ENCODE measurements around the gene MFGE8.

MFGE8 gene

DNA sequence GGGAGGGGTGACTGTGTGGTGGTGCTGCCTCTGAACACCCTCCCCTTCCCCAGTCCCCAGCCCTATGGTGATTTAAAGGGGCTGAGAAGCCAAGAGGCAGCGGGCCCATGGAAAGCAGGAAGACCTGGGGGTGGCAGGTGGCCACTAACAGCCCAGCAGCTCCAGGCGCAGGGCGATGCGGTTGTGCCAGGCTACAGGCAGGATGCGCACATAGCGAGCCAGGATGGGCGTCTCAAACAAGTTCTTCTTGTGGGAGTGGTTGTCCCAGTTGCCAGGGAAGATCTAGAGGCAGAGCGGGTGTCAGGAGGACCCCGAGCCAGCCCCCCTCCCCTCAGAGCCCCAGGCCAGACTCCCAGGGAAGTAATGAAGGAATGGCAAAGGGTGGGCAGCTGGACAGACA, 13.9 kb downstream of the MFGE8 start:
- TF ChIP-seq ZNF274 (IDR thresholded peaks at IDR 0.05; ENCODE audit: low read depth, low read length), result no peak

DNA sequence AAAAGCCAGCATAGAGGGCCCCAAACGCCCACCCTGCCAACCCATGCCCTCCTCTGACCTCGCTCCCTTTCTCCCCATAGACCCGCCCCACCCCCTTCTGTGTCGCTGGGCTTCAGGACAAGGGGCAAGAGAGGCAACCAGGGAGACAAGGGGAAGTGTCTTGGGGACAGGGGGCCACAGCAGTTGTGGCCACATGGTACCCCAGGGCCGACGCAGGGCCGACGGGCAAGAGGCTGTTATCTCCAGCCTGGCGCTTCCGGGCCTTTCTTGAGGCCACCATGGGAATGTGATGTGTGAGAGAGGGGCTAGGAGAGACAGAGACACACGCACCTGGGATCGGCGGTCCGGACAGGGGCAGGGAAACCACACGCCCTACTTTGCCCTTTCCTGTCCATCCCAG, 14.4 kb downstream of the MFGE8 start:
- TF ChIP-seq ZNF274 (IDR thresholded peaks at IDR 0.05; ENCODE audit: low read depth, low read length), result no peak
- no peak overlapping the region for H3K4me3 ChIP-seq (ENCODE audit: low read length)

More for the DNA sequence above, 13.9 kb downstream of the MFGE8 start:
- H3K4me3 ChIP-seq (ENCODE audit: low read length), result no peak overlapping the region

DNA sequence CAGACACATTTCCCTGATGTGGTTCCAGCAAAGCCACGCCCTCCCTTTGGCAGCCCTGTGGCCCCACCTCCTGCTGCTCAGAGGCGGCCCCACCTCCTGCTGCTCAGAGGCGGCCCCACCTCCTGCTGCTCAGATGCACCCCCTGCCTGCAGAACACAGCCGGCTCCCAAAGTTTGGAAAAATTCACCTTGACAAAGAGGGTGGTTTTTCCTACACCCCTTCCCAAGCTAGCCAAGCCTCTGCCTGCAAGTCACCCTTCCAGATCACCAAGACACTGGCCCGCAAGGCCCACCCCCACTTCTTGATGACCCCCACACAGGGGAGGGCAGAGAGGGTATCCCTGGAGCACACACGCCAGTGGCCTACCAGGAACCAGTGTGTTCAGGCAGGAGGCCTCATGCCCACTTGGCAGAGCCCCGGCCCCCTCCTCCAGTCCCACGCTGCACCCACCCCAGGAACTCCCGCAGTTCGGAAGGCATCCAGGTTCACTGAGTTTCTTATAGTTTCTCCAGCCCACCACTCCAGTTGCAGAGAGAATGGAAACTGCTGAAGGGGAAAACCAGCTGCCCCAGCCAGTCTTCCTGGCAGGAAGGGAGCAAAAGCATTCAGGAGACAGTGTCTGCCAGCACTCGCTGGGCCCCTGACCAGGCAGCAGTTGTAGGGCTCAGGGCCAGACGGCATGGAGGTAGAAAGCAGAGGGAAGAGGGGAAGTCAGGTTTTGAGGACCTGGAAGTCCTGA, 15.6 kb downstream of the MFGE8 start:
- no peak for TF ChIP-seq ZNF274 (IDR thresholded peaks at IDR 0.05; ENCODE audit: low read depth, low read length)
- no peak overlapping the region for H3K4me3 ChIP-seq (ENCODE audit: low read length)

DNA sequence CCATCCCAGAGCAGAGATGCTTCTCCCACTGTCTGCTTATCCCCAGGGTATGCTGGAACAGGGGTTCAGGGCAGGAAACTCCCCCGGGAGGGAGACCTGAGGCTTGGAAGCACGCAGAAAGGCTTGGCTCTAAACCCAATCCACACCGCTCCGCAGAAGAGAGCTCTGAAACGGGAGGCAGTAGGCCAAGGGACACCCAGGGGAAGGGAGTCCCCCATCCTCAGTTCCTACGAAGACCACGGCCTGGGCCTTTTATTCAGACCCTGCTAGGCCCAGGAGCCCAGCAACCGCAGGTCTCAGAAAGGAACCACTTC, 16.1 kb downstream of the MFGE8 start:
- no peak for TF ChIP-seq ZNF274 (IDR thresholded peaks at IDR 0.05; ENCODE audit: low read depth, low read length)
- no peak overlapping the region for H3K4me3 ChIP-seq (ENCODE audit: low read length)

DNA sequence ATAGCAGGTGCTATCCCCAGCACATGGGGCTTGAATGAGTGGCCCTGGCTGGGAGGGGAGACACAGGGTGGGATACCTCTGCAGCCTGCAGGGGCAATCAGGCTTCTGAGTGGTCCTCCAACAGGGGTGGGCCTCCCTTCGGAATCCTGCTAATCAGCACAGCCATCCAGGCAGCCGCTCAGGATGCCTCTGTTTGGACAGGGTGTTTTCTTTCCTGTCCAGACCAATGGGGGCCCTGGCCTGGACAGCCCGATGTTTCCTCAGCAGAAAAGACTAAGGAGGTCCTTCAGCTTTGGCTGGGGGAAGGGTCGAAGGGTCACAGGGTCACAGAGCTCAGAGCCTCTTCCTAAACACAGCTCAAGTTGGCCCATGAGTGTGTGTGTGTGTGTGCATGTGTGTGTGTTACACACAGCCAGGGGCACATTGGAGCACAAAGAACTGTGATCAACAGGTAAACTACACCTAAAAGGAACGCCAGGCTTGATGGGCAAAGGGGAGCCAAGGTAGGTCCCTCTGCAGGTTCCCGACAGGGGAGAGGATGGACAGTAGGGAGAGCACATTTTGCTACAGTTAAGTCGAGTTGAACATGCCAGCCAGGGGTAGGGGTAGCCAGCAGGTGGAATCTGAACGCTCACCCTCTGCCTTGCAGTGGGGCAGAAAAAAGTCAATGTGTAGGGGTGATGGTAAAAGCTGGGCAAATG, 16.7 kb downstream of the MFGE8 start:
- H3K4me3 ChIP-seq (ENCODE audit: low read length), result no peak overlapping the region
- TF ChIP-seq ZNF274 (IDR thresholded peaks at IDR 0.05; ENCODE audit: low read depth, low read length), result no peak

DNA sequence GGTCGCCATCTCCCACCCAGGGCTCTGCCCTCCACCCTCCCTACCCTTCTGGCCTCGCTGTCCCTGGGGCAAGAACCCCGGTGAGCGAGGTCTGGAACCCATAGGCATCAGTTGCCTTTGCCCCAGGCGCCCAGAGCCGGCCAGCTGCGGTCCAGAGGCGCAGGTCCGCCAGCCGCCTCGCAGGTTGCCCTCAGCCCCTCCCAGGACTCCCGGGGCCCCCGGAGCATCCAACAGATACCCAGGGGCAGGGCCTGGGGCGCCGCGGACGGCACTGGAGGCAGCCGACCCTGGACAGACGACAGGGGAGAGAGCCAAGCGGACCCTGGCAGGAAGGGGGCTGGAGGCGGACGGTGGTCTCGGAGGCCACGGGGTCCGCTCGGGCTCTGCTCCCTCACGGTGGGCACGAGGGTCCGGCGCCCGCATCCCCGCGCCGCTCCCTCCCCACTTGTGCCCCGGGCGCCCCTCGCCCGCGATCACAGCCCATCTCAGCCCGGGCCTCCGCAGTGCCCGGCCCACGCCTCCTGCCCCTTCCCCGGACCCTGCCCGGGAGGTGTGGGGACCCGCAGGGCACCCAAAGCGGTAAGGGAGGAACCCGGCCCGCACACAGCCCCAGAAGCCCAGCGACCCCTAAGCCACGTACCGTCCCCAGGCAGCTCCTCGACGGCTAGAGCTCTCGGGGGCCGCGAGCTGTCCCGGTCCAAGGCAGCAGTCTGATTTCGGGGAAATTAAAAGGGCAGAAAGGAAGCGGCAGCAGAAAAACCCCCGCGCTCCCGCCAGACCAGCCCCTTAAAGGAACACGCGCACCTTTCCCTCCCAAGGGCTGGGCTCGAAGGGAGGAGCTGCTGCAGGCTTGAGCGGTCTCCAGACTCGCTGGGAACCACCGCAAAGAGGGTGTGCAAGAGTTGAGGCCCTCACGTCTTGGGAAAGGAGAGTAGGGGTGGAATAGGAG, 18.1 kb downstream of the MFGE8 start, which contains the start of gene HAPLN3:
Gene HAPLN3, minus strand, starts transcription at position 726 of the 949 bp plus-strand sequence. CDS start 8,246 bp downstream, outside the sequence.
- no peak for TF ChIP-seq ZNF274 (IDR thresholded peaks at IDR 0.05; ENCODE audit: low read depth, low read length)
- peak within 1 kb of the TSS; percentile 67; the same call in 1 of the 2 replicates for H3K4me3 ChIP-seq (ENCODE audit: low read length)

DNA sequence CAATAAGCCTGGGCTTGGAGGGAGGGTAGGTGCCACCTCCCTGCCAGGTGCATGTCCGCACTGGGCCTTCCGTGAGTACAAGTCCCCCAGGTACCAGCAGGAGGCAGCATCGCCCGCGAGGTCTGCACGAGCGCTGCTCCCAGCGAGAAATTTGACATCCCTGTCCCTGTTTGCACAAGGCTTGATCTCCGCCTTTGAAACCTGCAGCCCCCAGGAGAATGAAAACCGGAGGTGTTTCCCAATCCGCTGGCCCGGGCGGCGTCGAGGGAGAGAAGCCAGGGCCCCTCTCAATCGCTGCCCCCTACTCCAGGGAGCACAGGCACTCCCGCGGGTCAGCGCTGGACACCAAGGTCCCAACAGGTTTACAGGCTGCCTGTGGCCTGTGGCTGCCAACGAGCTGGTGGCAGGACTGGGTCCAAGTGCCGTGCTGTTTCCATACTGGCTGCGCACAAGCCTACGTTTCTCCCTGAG, 18.8 kb downstream of the MFGE8 start:
- H3K4me3 ChIP-seq (ENCODE audit: low read length), result peak overlapping the region; percentile 67; the same call in 1 of the 2 replicates

DNA sequence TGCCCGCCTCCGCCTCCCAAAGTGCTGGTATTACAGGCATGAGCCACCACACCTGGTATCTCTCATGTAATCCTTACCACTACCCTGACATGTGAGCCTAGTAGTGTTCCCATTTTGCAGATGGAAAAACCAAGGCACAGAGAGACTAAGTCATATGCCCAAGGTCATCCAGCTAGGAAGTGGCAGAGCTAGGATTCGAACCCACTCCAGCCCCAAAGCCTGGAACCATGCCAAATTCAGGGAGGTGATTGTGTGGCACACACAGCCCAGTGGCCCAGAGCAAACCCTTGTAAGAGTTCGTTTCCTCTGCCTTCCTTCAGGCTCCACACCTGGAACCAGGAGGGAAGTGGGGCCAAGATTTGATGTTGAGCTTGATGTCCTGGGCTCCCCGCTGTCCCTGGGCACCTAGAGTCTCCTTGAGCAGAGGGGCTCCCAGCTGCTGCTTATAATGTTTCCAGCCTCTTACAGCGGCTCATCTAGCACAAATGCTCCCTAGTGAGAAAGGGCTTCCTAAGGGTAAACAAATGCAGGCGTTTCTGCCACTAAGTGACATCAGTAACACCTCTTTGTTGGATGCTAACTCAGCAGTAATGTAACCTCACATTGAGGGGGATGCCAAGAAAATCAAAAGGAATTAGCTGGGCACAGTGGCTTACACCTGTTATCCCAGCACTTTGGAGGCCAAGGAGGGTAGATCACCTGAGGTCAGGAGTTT, 21.5 kb downstream of the MFGE8 start:
- H3K4me3 ChIP-seq (ENCODE audit: low read length), result no peak overlapping the region
- no peak for TF ChIP-seq ZNF274 (IDR thresholded peaks at IDR 0.05; ENCODE audit: low read depth, low read length)

More for the DNA sequence above, 18.8 kb downstream of the MFGE8 start:
- no peak for TF ChIP-seq ZNF274 (IDR thresholded peaks at IDR 0.05; ENCODE audit: low read depth, low read length)

DNA sequence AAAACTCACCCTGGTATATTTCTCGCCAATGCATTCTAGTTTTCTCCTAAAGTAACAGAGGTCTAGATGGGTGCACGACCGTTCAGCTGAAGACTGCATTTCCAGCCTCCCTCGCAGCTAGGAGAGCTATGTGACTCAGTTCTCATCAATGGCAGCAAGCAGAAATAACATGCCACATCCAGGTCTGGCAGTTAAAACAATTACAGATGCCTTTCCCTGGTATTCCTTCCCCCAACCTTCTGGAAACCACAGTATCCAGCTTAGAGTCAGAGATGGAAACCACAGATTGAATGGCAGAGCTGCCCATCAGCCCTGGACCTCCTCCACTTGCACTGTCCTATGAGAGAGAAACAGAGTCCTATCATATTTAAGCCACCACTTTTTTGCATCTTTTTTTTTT, 22.7 kb downstream of the MFGE8 start:
- no peak overlapping the region for H3K4me3 ChIP-seq (ENCODE audit: low read length)
- no peak for TF ChIP-seq ZNF274 (IDR thresholded peaks at IDR 0.05; ENCODE audit: low read depth, low read length)

DNA sequence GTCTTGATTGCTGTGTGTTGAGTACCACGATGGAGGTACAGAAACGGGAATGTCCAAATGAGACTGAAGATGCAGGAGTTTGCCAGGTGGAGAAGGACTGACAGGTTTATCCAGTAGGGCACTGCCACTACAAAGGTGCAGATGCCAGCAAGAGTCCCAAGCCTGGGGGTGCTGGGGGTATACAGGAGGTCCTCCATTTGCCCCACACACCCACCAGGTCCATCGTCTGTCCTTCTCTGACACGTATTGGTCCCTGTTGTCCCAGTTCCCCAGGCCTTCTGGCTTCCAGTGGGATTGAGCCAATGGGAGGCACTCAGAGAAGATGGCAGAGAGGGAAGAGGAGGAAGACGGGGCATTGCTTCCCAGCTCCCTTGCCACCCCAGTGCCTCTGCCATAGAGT, 24.5 kb downstream of the MFGE8 start:
- no peak for TF ChIP-seq ZNF274 (IDR thresholded peaks at IDR 0.05; ENCODE audit: low read depth, low read length)
- no peak overlapping the region for H3K4me3 ChIP-seq (ENCODE audit: low read length)

DNA sequence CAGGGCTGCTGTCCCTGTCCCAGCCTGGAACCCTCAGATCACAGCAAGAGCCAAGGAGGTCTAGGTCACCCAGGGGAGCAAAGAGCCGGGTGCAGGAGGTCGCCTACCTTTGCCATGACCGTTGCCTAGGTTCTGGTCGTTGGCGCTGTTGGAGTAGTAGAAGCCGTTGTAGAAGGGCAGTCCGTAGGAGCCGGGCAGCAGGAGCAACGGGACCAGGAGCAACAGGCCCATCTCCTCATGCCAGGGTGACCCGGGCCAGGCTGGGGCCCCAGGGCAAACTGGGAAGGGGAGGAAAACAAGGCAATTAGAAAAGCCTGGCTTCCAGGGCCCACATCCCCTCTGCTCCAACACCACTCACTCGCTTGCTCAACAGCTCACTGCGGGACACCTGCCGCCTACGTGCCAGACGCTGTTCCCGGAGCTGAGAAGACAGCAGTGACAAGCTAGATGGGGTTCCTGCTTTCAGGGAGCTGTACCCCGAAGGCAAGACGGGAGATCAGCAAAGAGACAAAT, 26.1 kb downstream of the MFGE8 start:
- TF ChIP-seq ZNF274 (IDR thresholded peaks at IDR 0.05; ENCODE audit: low read depth, low read length), result no peak

DNA sequence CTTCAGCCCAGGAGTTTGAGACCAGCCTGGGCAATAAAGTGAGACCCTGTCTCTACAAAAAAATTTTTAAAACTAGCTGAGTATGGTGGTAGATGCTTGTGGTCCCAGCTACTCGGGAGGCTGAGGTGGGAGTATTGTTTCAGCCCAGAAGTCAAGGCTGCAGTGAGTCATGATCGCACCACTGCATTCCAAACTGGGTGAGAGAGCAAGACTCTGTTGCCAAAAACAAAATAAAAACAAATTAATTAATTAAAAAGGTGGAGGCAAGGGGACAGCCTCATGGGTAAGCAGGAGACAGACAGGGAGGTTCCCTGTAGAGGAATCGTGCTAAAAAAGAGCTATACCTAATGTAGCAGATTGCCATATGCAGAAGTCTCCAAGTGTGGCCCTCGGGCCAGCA, 30.4 kb downstream of the MFGE8 start:
- no peak overlapping the region for H3K4me3 ChIP-seq (ENCODE audit: low read length)
- TF ChIP-seq ZNF274 (IDR thresholded peaks at IDR 0.05; ENCODE audit: low read depth, low read length), result no peak

More for the DNA sequence above, 26.1 kb downstream of the MFGE8 start:
- no peak overlapping the region for H3K4me3 ChIP-seq (ENCODE audit: low read length)

DNA sequence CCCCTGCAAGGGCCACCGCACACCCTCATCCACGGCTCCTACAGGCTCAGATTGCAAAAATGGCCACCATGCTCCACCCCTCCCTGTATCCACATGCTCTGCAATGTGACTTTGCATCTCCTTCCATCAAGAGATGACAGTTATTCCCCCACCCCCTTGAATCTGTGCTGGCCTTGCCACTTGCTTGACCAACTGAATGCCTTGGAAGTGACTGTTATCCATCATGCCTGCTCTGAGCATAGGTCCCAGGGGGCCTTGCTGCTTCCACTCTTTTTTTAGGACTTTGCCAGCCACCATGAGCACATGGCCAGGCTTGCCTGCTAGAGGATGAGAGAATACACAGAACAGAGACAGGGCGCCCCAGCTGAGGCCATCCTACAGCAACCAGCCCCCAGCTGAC, 31.4 kb downstream of the MFGE8 start:
- H3K4me3 ChIP-seq (ENCODE audit: low read length), result no peak overlapping the region
- no peak for TF ChIP-seq ZNF274 (IDR thresholded peaks at IDR 0.05; ENCODE audit: low read depth, low read length)
